ENCODE results near the gene FRAT2. TPM values are rescaled to one million over a fixed set of nuclear protein-coding genes. Genes with fewer than 3 reads are reported as not detected.
"Not testable (repeated sequence)": the region's sequence is repeated elsewhere in the genome, so short reads cannot be mapped to it uniquely, and the experiment has no call there.

Gene FRAT2
- polyA plus RNA-seq, 3 donors: 13.1 to 14.1 (median 14.0) TPM

GRCh38 chr10:97360705-97361536, 26.4 kb upstream of the FRAT2 start:
- DNase-seq: no peak

GRCh38 chr10:97358781-97359180, 24.3 kb upstream of the FRAT2 start:
- DNase-seq: no peak

- DNase-seq: no peak
These were observed 23.8 kb upstream of the FRAT2 start for GRCh38 chr10:97358349-97358748.

GRCh38 chr10:97356918-97357317, 22.4 kb upstream of the FRAT2 start:
- no peak for DNase-seq

- DNase-seq: no peak
These were observed 21.9 kb upstream of the FRAT2 start for GRCh38 chr10:97356318-97356914.

GRCh38 chr10:97355571-97355975, 21.0 kb upstream of the FRAT2 start:
- no peak for DNase-seq

- DNase-seq: no peak
These were observed 19.4 kb upstream of the FRAT2 start for GRCh38 chr10:97353945-97354344.

GRCh38 chr10:97349752-97350513, 15.4 kb upstream of the FRAT2 start:
- no peak for DNase-seq

- DNase-seq: no peak
These were observed 12.8 kb upstream of the FRAT2 start for GRCh38 chr10:97347317-97347716.

- DNase-seq: not testable (repeated sequence)
These were observed 9.1 kb upstream of the FRAT2 start for GRCh38 chr10:97343664-97344063.

GRCh38 chr10:97341416-97341815, 6.9 kb upstream of the FRAT2 start:
- no peak for DNase-seq

- DNase-seq: no peak
These were observed 3.5 kb upstream of the FRAT2 start for GRCh38 chr10:97338041-97338440.

GRCh38 chr10:97336942-97337831, 2.7 kb upstream of the FRAT2 start:
- no peak for DNase-seq

GRCh38 chr10:97336446-97336845, 1.9 kb upstream of the FRAT2 start:
- no peak for DNase-seq

GRCh38 chr10:97336006-97336405, 1.5 kb upstream of the FRAT2 start:
- DNase-seq: no peak

- DNase-seq: no peak
These were observed 675 bp upstream of the FRAT2 start for GRCh38 chr10:97335188-97335619.

- DNase-seq: no peak
These were observed 744 bp downstream of the FRAT2 start for GRCh38 chr10:97333601-97334369.

- DNase-seq: no peak
These were observed 1.3 kb downstream of the FRAT2 start for GRCh38 chr10:97333351-97333600.

- no peak for DNase-seq
These were observed 1.8 kb downstream of the FRAT2 start for GRCh38 chr10:97332591-97333350.

GRCh38 chr10:97331153-97331703, 3.3 kb downstream of the FRAT2 start:
- DNase-seq: no peak
